Heart left ventricle (tissue), 16 donors: ENCODE data around the gene PHLPP2. TPM values are rescaled to one million over a fixed set of nuclear protein-coding genes. Genes with fewer than 3 reads are reported as not detected.

Source experiments
- ATAC-seq, 4 donors: fragments of 200-7000 bp; cut with Tn5 transposase; one replicate each; pipeline ENCODE4 v1.9.1; 2020 to 2022; ENCODE audit warnings: moderate library complexity in 4 of 4, mild to moderate bottlenecking in 3 of 4, moderate number of reproducible peaks in 1 of 4
- DNase-seq, 5 donors: peaks; one replicate each; pipeline ENCODE4 v3.0.0-alpha.2; 2020
- H3K27ac ChIP-seq, 12 donors: fragments of 200-600 bp; sonication (generic) in 4 of 12; one replicate each; pipeline versions ENCODE4 v1.5.0 to v1.8.0; 2016 to 2022; ENCODE audit warnings: mild to moderate bottlenecking in 2 of 12
- H3K27me3 ChIP-seq, 9 donors: fragments of 200-600 bp; sonication (generic) in 2 of 9; one replicate each; pipeline versions ENCODE4 v1.5.1 to v1.8.0; 2016 to 2022; ENCODE audit warnings: mild to moderate bottlenecking in 3 of 9
- H3K36me3 ChIP-seq, 9 donors: fragments of 200-600 bp; sonication (generic) in 2 of 9; one replicate each; pipeline versions ENCODE4 v1.5.0 to v1.8.0; 2018 to 2022; ENCODE audit warnings: mild to moderate bottlenecking in 2 of 9
- H3K4me1 ChIP-seq, 12 donors: fragments of 200-600 bp; sonication (generic) in 4 of 12; one replicate each; pipeline versions ENCODE4 v1.5.0 to v1.8.0; 2016 to 2022; ENCODE audit warnings: mild to moderate bottlenecking in 3 of 12
- H3K4me3 ChIP-seq, 12 donors: fragments of 200-600 bp; sonication (generic) in 4 of 12; one replicate each; pipeline versions ENCODE4 v1.5.0 to v1.8.0; 2017 to 2022; ENCODE audit warnings: mild to moderate bottlenecking in 9 of 12, moderate library complexity in 4 of 12
- H3K9me3 ChIP-seq, 12 donors: fragments of 200-600 bp; sonication (generic) in 4 of 12; one replicate each; pipeline versions ENCODE4 v1.5.0 to v1.8.0; 2016 to 2022; ENCODE audit warnings: mild to moderate bottlenecking in 1 of 12
- POLR2A ChIP-seq, 2 donors: fragments of 450-650 bp; IDR thresholded peaks; one replicate each; pipeline ENCODE4 v1.6.1; 2017; ENCODE audit warnings: antibody characterized with exemption in 2 of 2, mild to moderate bottlenecking in 2 of 2, moderate library complexity in 2 of 2
- WGBS, 4 donors: extraction: QIAGEN DNeasy Blood & Tissue Kit in 2 of 4; methylation state at CpG; one replicate each; pipeline versions ENCODE4 v1.1.5 to v1.1.7; 2013 to 2018; 5-methylcytosine and 5-hydroxymethylcytosine counted together
- intact Hi-C, 10 donors: fragments of 100-400 bp; cut with DNase I; formaldehyde crosslinking; loops; one replicate each; pipeline versions ENCODE4 v1.11.1 to v1.14.2; 2022
- polyA plus RNA-seq, 2 donors: library from polyadenylated mRNA; stranded (reverse); fragments of 200-250 nt; gene quantifications; one replicate each; pipeline ENCODE4 v1.2.3, GENCODE V29; 2013
- total RNA-seq, 9 donors: library from RNA; depleted of rRNA in 2 of 9; stranded (reverse); fragments of >200 nt in 2 of 9; fragmentation: NEBNext Ultra II Directional in 3 of 9; extraction: Animal tissue kit (Norgen Biotek cat#: 25700) in 3 of 9; gene quantifications; one replicate each; pipeline versions ENCODE4 v1.1.0 to v1.2.4, GENCODE V29; 2016 to 2023
- TF ChIP-seq, protein P1 (sequence below), 12 donors: fragments of 200-600 bp; sonication (generic) in 4 of 12; IDR thresholded peaks; one replicate each; pipeline versions ENCODE4 v1.5.0 to v1.8.0; 2018 to 2022; ENCODE audit warnings: antibody characterized with exemption in 12 of 12, mild to moderate bottlenecking in 5 of 12
- donor health status: ischemic (EF 13 %, LVEDD 7.1; RV severe dilation, severe dysfunction).
- donor health status: healthy with polysubstance abuse.
- donor health status: DM: no; HTN: yes; CAD: no.
- donor health status: DM: no; HTN: no; CAD: no.
- donor health status: ischemic (EF 25% LVEDD 6.9; RV normal size, moderate dysfunction).
- donor health status: ischemic (EF 25% LVEDD 5.7; RV mildly dilated, moderate dysfunction).
- donor health status: healthy.
- donor health status: DM: yes; HTN: yes; CAD: no.
- donor health status: ischemic (EF 35%, LVEDD 5.7; RV mildly dilated, moderate dysfunction).
- donor health status: nonischemic (EF 11% LVEDD 7.7; RV severe dilation, severe dysfunction).
- donor health status: DM: yes; HTN: yes; CAD: no.
- donor health status: PGD.
- donor health status: ischemic (EF 29% LVEDD 5.4; RV normal size, mild dysfunction).
- donor health status: nonischemic (EF 23%, LVEDD 6.1; RV moderate dilation, normal function).

Gene PHLPP2
- total and polyA plus RNA-seq, 11 donors = 0.99 to 7.4 (median 3.1) TPM

DNA sequence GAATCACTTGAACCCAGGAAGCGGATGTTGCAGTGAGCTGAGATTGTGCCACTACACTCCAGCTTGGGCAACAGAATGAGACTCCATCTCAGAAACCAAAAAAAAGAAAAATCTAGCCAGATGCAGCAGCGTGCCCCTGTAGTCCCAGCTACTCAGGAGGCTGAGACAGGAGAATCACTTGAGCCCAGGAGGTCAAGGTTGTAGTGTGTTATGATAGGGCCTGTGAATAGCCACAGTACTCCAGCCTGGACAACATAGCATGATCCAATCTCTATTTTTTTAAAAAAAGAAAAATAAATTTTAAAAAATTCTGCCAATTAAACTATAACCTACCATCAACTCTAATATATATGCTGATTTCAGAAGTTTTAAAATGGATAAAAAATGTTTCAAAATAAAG lies 15.8 kb downstream of the PHLPP2 start:
- TF ChIP-seq, protein P1, sequence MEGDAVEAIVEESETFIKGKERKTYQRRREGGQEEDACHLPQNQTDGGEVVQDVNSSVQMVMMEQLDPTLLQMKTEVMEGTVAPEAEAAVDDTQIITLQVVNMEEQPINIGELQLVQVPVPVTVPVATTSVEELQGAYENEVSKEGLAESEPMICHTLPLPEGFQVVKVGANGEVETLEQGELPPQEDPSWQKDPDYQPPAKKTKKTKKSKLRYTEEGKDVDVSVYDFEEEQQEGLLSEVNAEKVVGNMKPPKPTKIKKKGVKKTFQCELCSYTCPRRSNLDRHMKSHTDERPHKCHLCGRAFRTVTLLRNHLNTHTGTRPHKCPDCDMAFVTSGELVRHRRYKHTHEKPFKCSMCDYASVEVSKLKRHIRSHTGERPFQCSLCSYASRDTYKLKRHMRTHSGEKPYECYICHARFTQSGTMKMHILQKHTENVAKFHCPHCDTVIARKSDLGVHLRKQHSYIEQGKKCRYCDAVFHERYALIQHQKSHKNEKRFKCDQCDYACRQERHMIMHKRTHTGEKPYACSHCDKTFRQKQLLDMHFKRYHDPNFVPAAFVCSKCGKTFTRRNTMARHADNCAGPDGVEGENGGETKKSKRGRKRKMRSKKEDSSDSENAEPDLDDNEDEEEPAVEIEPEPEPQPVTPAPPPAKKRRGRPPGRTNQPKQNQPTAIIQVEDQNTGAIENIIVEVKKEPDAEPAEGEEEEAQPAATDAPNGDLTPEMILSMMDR (IDR thresholded peaks at IDR 0.05) = no peak
- no peak for TF ChIP-seq POLR2A (IDR thresholded peaks at IDR 0.05)
- DNase-seq (no peak), ATAC-seq (no peak)
- no peak overlapping the region for H3K27ac ChIP-seq
- intact Hi-C loops = no loop called here
- no peak overlapping the region for H3K4me3 ChIP-seq
- 95 to 99% (median 97%) methylated on average over 2 of the region's 2 CpGs for WGBS, 4 donors
- peaks cover 0 to 9% (median 0%) of the 10 kb centered on the region in 12 donors for H3K4me1 ChIP-seq
- no peaks in the 10 kb centered on the region for H3K27me3 ChIP-seq
- H3K9me3 ChIP-seq = no peaks in the 10 kb centered on the region
- peaks cover 0 to 15% (median 0%) of the 10 kb centered on the region in 9 donors for H3K36me3 ChIP-seq

DNA sequence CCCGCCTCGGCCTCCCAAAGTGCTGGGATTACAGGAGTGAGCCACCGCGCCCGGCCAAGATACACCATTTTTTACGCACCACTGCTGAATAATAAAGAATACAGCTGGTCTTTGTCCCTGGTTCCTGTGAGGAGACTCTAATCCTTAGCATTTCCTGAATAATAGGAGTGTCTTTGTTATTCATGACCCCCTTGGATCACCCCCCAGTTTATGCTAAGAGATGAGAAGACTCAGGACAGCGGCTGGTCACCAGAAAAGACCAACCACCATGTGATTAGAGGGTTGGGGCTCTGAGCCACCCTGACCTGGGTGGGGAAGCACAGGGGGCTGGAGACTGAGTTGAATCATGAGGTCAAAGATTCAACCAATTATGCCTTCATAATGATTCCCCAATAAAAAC lies 17.3 kb downstream of the PHLPP2 start:
- H3K4me1 ChIP-seq = peaks cover 0 to 9% (median 0%) of the 10 kb centered on the region in 12 donors
- H3K27me3 ChIP-seq = no peaks in the 10 kb centered on the region
- no peaks in the 10 kb centered on the region for H3K9me3 ChIP-seq
- WGBS, 4 donors = 97 to 100% (median 97%) methylated on average over 7 of the region's 7 CpGs
- no peak overlapping the region for H3K27ac ChIP-seq
- ATAC-seq = no peak
- peaks cover 0 to 12% (median 0%) of the 10 kb centered on the region in 9 donors for H3K36me3 ChIP-seq
- TF ChIP-seq, protein P1 (IDR thresholded peaks at IDR 0.05) = no peak
- TF ChIP-seq POLR2A (IDR thresholded peaks at IDR 0.05) = no peak
- DNase-seq = no peak
- H3K4me3 ChIP-seq = no peak overlapping the region
- intact Hi-C loops = no loop called here

GRCh38 chr16:71706046-71706445 lies 18.5 kb downstream of the PHLPP2 start:
- Histone ChIP-seq H3K36me3 (peaks cover 0 to 20% (median 8%) of the 10 kb centered on the region in 9 donors), H3K27me3 (no peaks in the 10 kb centered on the region), H3K4me3 (no peak overlapping the region), H3K4me1 (peaks cover 0 to 9% (median 0%) of the 10 kb centered on the region in 12 donors), H3K27ac (no peak overlapping the region), H3K9me3 (no peaks in the 10 kb centered on the region)
- ATAC-seq (no peak), DNase-seq (no peak)
- TF ChIP-seq, protein P1 (IDR thresholded peaks at IDR 0.05) = no peak
- TF ChIP-seq POLR2A (IDR thresholded peaks at IDR 0.05) = no peak
- intact Hi-C loops = no loop called here
- WGBS, 4 donors = 95 to 98% (median 97%) methylated on average over 2 of the region's 2 CpGs

DNA sequence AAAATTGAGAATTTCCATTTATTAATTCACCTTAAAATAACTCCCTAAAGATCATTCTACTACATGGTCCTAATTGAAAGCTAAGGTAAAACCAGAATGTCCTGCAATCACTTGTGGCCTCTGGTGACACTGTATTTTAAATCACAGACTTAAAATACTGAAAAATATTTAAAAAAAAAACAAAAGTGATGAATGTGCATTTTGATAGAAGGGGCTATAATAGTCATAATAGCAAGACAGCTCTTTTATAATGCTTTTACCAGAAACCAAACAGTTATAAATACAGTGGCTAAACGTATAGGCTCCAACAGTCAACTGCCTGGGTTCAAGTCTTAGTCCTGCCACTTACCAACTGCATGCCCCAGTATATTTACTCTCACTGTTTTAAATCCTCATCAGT lies 21.2 kb downstream of the PHLPP2 start:
- Histone ChIP-seq H3K36me3 (peaks cover 0 to 34% (median 9%) of the 10 kb centered on the region in 9 donors), H3K27me3 (no peaks in the 10 kb centered on the region), H3K4me3 (no peak overlapping the region), H3K4me1 (peaks cover 0 to 3% (median 0%) of the 10 kb centered on the region in 12 donors), H3K27ac (no peak overlapping the region), H3K9me3 (no peaks in the 10 kb centered on the region)
- WGBS, 4 donors = 89 to 100% (median 91%) methylated on average over 1 of the region's 1 CpG
- ATAC-seq (no peak), DNase-seq (no peak)
- intact Hi-C loops = no loop called here
- TF ChIP-seq POLR2A (IDR thresholded peaks at IDR 0.05) = no peak
- TF ChIP-seq, protein P1 (IDR thresholded peaks at IDR 0.05) = no peak
